Caco-2 (cell line): Measurements from ENCODE around the gene KIF26B. TPM values are rescaled to one million over a fixed set of nuclear protein-coding genes. Genes with fewer than 3 reads are reported as not detected.

Experiments
- BruUV-seq: library from RNA; stranded (reverse); fragments of 400-500 nt; replicated peaks from 2 replicates; lab custom pipeline; 2021; lab: Mats Ljungman, UMichigan
- CTCF ChIA-PET: fragments of 300-600 bp; sonication (Branson Sonifier 250); formaldehyde crosslinking; loops from one replicate; lab custom pipeline; 2022; ENCODE audit warnings: antibody characterized with exemption; lab: Charles Lee
- POLR2A ChIA-PET: fragments of 300-600 bp; sonication (Branson Sonifier 250); formaldehyde crosslinking; loops from one replicate; lab custom pipeline; 2022; ENCODE audit warnings: antibody characterized with exemption; lab: Charles Lee
- DNase-seq, 2 experiments: peaks; one replicate each; pipeline versions ENCODE4 v3.0.0 to v3.0.0-alpha.2; 2020 to 2022
- H3K27me3 ChIP-seq: replicated peaks from 2 replicates; pipeline ENCODE4 v1.6.0; 2011; ENCODE audit warnings: low read length; ENCODE audit not compliant: control insufficient read depth, insufficient read depth
- H3K36me3 ChIP-seq: 2 replicates; pipeline ENCODE4 v1.5.1; 2011; ENCODE audit warnings: low read length; ENCODE audit not compliant: control insufficient read depth, insufficient read depth
- H3K4me1 ChIP-seq: fragments of 250-450 bp; sonication (Bioruptor Pico); 2 replicates; pipeline ENCODE4 v1.5.1; 2020; ENCODE audit warnings: mild to moderate bottlenecking
- H3K4me3 ChIP-seq: 2 replicates; pipeline ENCODE4 v1.5.1; 2011; ENCODE audit warnings: low read depth, mild to moderate bottlenecking, control low read depth, low read length
- H3K9me3 ChIP-seq: fragments of 250-450 bp; sonication (Bioruptor Pico); 2 replicates; pipeline ENCODE4 v1.5.1; 2020; ENCODE audit warnings: mild to moderate bottlenecking, moderate library complexity
- H3K27ac Mint-ChIP-seq: one replicate; pipeline ENCODE4 v1.8.0; 2022; ENCODE audit warnings: mixed read lengths; ENCODE audit not compliant: unreplicated experiment
- H3K27me3 Mint-ChIP-seq: one replicate; pipeline ENCODE4 v1.8.0; 2022; ENCODE audit warnings: mixed read lengths; ENCODE audit not compliant: insufficient read depth, unreplicated experiment
- H3K36me3 Mint-ChIP-seq: one replicate; pipeline ENCODE4 v1.8.0; 2022; ENCODE audit warnings: mild to moderate bottlenecking, mixed read lengths; ENCODE audit not compliant: insufficient read depth, unreplicated experiment
- H3K4me1 Mint-ChIP-seq: one replicate; pipeline ENCODE4 v1.8.0; 2022; ENCODE audit warnings: low read depth, mixed read lengths; ENCODE audit not compliant: unreplicated experiment
- H3K4me3 Mint-ChIP-seq: one replicate; pipeline ENCODE4 v1.8.0; 2022; ENCODE audit warnings: mild to moderate bottlenecking, moderate library complexity, mixed read lengths; ENCODE audit not compliant: unreplicated experiment
- H3K9me3 Mint-ChIP-seq: one replicate; pipeline ENCODE4 v1.8.0; 2022; ENCODE audit warnings: mixed read lengths; ENCODE audit not compliant: unreplicated experiment
- intact Hi-C: fragments of 100-400 bp; cut with micrococcal nuclease; formaldehyde crosslinking; loops from one replicate; pipeline ENCODE4 v1.10.0; 2022; ENCODE audit not compliant: unreplicated experiment
- total RNA-seq: library from RNA; stranded (reverse); gene quantifications from 2 replicates; pipeline ENCODE4 v1.2.3, GENCODE V29; 2022
- TF ChIP-seq, protein P1 (sequence below), 2 experiments: fragments of 200-600 bp in 1 of 2; IDR thresholded peaks; 1 replicate in 1 of 2; 2 replicates in 1 of 2; pipeline versions ENCODE4 v1.5.1 to v1.8.0; 2011 to 2022; ENCODE audit warnings: antibody characterized with exemption in 1 of 2, control low read depth in 1 of 2, inconsistent platforms in 1 of 2, low read depth in 1 of 2, low read length in 1 of 2, mild to moderate bottlenecking in 1 of 2, moderate library complexity in 1 of 2; ENCODE audit not compliant: insufficient read depth in 1 of 2, severe bottlenecking in 1 of 2, unreplicated experiment in 1 of 2

Gene KIF26B
- total RNA-seq, 1 experiment from 2014 or later: 4.9 TPM

GRCh38 chr1:245652116-245652515 is 497.3 kb downstream of the KIF26B start:
- H3K36me3 Mint-ChIP-seq: no peaks in the 10 kb centered on the region

DNA sequence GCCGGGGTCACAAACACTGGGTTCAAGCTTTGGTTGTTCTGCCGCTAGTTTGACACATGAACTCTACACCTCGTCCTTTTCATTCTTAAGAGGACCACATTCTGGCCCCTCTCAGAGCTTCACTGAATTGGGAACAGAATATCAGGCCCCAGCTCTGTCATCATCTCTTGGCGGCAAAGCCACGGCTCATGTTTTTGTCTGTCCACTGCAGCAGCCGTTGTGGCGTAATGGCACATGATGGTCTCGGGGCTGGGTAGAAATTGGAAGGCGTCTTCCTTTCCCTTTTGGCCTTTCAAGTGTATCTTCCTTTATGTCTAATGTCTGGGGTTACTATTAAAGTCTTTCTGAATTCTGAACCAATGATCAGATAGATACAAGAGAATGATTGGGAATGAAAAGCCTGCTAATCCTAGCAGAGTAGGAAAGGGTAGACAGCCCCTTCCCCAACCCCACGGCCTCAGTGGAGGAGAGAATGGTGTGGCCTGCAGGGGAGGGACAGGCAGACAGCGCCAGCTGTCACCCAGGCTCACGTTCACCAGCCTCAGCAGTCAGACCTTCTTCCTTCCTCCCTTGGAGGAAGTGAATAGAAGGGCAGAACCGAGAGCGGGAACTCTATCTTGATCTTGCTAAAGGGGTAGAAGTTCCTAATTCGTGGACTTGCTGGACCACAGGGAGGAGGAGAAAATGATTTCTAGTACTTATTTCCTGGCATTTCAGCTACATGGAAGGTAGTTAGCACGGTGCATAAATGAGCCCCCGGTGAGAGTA is 498.1 kb downstream of the KIF26B start:
- no peaks in the 10 kb centered on the region for H3K27me3 ChIP-seq
- Mint-ChIP-seq H3K4me3 (no peak overlapping the region), H3K27ac (peak overlapping the region; percentile 81), H3K27me3 (no peaks in the 10 kb centered on the region), H3K36me3 (peaks cover 3% of the 10 kb centered on the region), H3K4me1 (peaks cover 36% of the 10 kb centered on the region), H3K9me3 (no peaks in the 10 kb centered on the region)
- BruUV-seq: no TSS peak
- ChIA-PET CTCF (interaction anchor here (0.6 to 2.1 kb wide), 2 partner anchors 112 to 497 kb away, joined by 3 to 5 read pairs; partner anchors contain the start of gene KIF26B), POLR2A (no interaction called here)
- H3K36me3 ChIP-seq: peaks cover 2% of the 10 kb centered on the region
- peaks cover 11% of the 10 kb centered on the region for H3K9me3 ChIP-seq
- H3K4me1 ChIP-seq: peaks cover 31% of the 10 kb centered on the region
- no peak overlapping the region for H3K4me3 ChIP-seq
- intact Hi-C loops: loop anchor here (10.0 kb wide), 1 partner anchor 498 kb away; the partner anchor contains the start of gene KIF26B
- TF ChIP-seq, protein P1, sequence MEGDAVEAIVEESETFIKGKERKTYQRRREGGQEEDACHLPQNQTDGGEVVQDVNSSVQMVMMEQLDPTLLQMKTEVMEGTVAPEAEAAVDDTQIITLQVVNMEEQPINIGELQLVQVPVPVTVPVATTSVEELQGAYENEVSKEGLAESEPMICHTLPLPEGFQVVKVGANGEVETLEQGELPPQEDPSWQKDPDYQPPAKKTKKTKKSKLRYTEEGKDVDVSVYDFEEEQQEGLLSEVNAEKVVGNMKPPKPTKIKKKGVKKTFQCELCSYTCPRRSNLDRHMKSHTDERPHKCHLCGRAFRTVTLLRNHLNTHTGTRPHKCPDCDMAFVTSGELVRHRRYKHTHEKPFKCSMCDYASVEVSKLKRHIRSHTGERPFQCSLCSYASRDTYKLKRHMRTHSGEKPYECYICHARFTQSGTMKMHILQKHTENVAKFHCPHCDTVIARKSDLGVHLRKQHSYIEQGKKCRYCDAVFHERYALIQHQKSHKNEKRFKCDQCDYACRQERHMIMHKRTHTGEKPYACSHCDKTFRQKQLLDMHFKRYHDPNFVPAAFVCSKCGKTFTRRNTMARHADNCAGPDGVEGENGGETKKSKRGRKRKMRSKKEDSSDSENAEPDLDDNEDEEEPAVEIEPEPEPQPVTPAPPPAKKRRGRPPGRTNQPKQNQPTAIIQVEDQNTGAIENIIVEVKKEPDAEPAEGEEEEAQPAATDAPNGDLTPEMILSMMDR (IDR thresholded peaks at IDR 0.05; ENCODE audit: insufficient read depth in 1 of 2, low read depth in 1 of 2, low read length in 1 of 2, severe bottlenecking in 1 of 2, unreplicated experiment in 1 of 2): no peak
- no peak for DNase-seq

More at GRCh38 chr1:245652116-245652515, 497.3 kb downstream of the KIF26B start:
- Mint-ChIP-seq H3K27me3 (no peaks in the 10 kb centered on the region), H3K9me3 (no peaks in the 10 kb centered on the region), H3K27ac (no peak overlapping the region), H3K4me1 (peaks cover 29% of the 10 kb centered on the region), H3K4me3 (no peak overlapping the region)
- intact Hi-C loops: loop anchor here (10.0 kb wide), 1 partner anchor 497 kb away; the partner anchor contains the start of gene KIF26B
- Histone ChIP-seq H3K36me3 (peaks cover 2% of the 10 kb centered on the region), H3K27me3 (no peaks in the 10 kb centered on the region), H3K9me3 (peaks cover 11% of the 10 kb centered on the region), H3K4me3 (no peak overlapping the region), H3K4me1 (peaks cover 31% of the 10 kb centered on the region)
- BruUV-seq: no TSS peak
- POLR2A ChIA-PET: no interaction called here
- no peak for DNase-seq
- TF ChIP-seq, protein P1 (IDR thresholded peaks at IDR 0.05; ENCODE audit: insufficient read depth in 1 of 2, low read depth in 1 of 2, low read length in 1 of 2, severe bottlenecking in 1 of 2, unreplicated experiment in 1 of 2): no peak
- CTCF ChIA-PET: no interaction called here

DNA sequence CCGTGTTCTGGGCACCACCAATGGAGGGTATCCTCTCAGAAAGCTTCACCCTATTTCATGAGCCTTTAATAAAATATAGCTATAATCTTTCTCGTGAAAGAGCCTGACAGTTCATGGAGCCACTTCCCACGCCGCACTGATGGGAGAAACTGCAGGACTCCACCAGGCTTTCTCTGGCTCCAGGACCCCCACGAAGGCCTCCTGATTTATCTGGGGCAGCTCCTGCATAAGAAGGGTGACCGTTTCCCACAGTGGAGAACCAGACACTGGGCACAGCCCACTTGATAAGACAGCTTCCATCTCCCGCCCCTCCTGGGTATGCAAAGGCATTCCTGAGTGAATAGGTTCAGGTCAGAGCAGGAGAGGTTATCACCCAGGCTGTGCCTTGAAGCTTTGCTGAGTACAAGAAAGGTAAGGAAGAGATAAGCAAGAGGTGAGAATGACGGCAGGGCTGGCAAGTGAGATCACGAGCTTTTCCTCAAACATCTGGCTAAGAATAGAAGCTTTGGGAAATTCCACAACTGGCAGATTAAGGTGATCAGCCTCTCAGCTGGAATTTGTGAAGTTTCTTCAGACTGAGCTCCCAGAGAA is 499.8 kb downstream of the KIF26B start:
- peak; percentile 86 to 96 for DNase-seq
- H3K27me3 ChIP-seq: no peaks in the 10 kb centered on the region

More for the DNA sequence above, 499.8 kb downstream of the KIF26B start:
- H3K27ac Mint-ChIP-seq: peak overlapping the region; percentile 81
- TF ChIP-seq, protein P1 (IDR thresholded peaks at IDR 0.05; ENCODE audit: insufficient read depth in 1 of 2, low read depth in 1 of 2, low read length in 1 of 2, severe bottlenecking in 1 of 2, unreplicated experiment in 1 of 2): no peak
- H3K4me3 Mint-ChIP-seq: peak overlapping the region; percentile 62
- Histone ChIP-seq H3K36me3 (peaks cover 2% of the 10 kb centered on the region), H3K4me3 (no peak overlapping the region), H3K9me3 (peaks cover 11% of the 10 kb centered on the region), H3K4me1 (peaks cover 31% of the 10 kb centered on the region)
- BruUV-seq: no TSS peak
- H3K27me3 Mint-ChIP-seq: no peaks in the 10 kb centered on the region
- H3K36me3 Mint-ChIP-seq: peaks cover 7% of the 10 kb centered on the region
- H3K9me3 Mint-ChIP-seq: no peaks in the 10 kb centered on the region
- intact Hi-C loops: loop anchor here (1.0 to 10.0 kb wide), 2 partner anchors 43 to 500 kb away; partner anchors contain the start of gene KIF26B
- H3K4me1 Mint-ChIP-seq: peaks cover 37% of the 10 kb centered on the region
- POLR2A ChIA-PET: interaction anchor here (0.6 to 1.5 kb wide), 5 partner anchors 28 to 502 kb away, joined by 3 to 5 read pairs (median 3); no protein-coding TSS in a partner anchor
- CTCF ChIA-PET: interaction anchor here (2.1 kb wide), 1 partner anchor 499 kb away, joined by 5 read pairs; the partner anchor contains the start of gene KIF26B
